Measurements from ENCODE around the gene TATDN2. TPM values are rescaled to one million over a fixed set of nuclear protein-coding genes. Genes with fewer than 3 reads are reported as not detected.
A peak's percentile ranks its signal among the peaks of the same experiment; 100 is the strongest.
"Not testable (repeated sequence)": the region's sequence is repeated elsewhere in the genome, so short reads cannot be mapped to it uniquely, and the experiment has no call there.

TATDN2 gene
- total RNA-seq, 1 donor from 2014 or later, result 31.8 TPM

DNA sequence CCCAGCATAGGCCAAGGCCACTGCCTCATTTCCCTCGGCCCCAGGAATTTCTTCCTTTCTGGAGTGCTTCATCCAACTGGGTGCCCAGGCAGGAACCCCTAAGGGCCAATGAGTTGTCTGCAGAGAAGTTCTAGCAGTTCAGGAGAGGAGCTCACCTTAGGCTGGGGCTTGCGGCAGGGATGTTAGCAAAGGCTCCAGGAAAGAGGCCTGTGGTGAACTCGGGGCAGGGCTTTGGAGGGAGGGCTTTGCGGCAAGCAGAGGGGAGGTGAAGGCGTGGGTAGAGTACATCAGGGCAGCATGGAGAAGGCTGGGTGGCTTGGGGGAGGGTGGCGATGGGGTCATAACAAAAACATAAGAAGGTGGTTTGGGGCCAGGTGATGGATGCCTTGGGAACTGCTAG is 43.4 kb downstream of the TATDN2 start:
- Mint-ChIP-seq H3K27me3 (ENCODE audit: low read depth) (no peaks in the 10 kb centered on the region), H3K9me3 (ENCODE audit: low read depth) (no peaks in the 10 kb centered on the region), H3K27ac (ENCODE audit: unreplicated experiment) (no peak overlapping the region), H3K4me3 (ENCODE audit: unreplicated experiment) (no peak overlapping the region), H3K36me3 (ENCODE audit: low read depth) (peaks cover 9% of the 10 kb centered on the region), H3K4me1 (ENCODE audit: low read depth) (peaks cover 24% of the 10 kb centered on the region)
- DNase-seq (ENCODE audit: low spot score), result no peak
- no peak for TF ChIP-seq CTCF (IDR thresholded peaks at IDR 0.05)

- Mint-ChIP-seq H3K4me1 (ENCODE audit: low read depth) (peaks cover 21% of the 10 kb centered on the region), H3K27ac (ENCODE audit: unreplicated experiment) (peak within 1 kb of the TSS; percentile 17), H3K9me3 (ENCODE audit: low read depth) (no peaks in the 10 kb centered on the region), H3K27me3 (ENCODE audit: low read depth) (no peaks in the 10 kb centered on the region), H3K36me3 (ENCODE audit: low read depth) (peaks cover 8% of the 10 kb centered on the region), H3K4me3 (ENCODE audit: unreplicated experiment) (no peak within 1 kb of the TSS)
- TF ChIP-seq CTCF (IDR thresholded peaks at IDR 0.05), result no peak
- DNase-seq (ENCODE audit: low spot score), result peak; percentile 37
These were observed 44.5 kb downstream of the TATDN2 start, which contains the start of gene GHRL for GRCh38 chr3:10292505-10293419. Gene GHRL (minus strand): TSS chr3:10292947. CDS start chr3:10290180, 2,767 bp downstream.

- DNase-seq (ENCODE audit: low spot score), result no peak
- peaks cover 21% of the 10 kb centered on the region for H3K4me1 Mint-ChIP-seq (ENCODE audit: low read depth)
- H3K9me3 Mint-ChIP-seq (ENCODE audit: low read depth), result no peaks in the 10 kb centered on the region
- H3K27me3 Mint-ChIP-seq (ENCODE audit: low read depth), result no peaks in the 10 kb centered on the region
- H3K27ac Mint-ChIP-seq (ENCODE audit: unreplicated experiment), result no peak overlapping the region
- H3K36me3 Mint-ChIP-seq (ENCODE audit: low read depth), result peaks cover 9% of the 10 kb centered on the region
- TF ChIP-seq CTCF (IDR thresholded peaks at IDR 0.05), result no peak
- H3K4me3 Mint-ChIP-seq (ENCODE audit: unreplicated experiment), result no peak overlapping the region
These were observed 45.8 kb downstream of the TATDN2 start for GRCh38 chr3:10294030-10294586.

DNA sequence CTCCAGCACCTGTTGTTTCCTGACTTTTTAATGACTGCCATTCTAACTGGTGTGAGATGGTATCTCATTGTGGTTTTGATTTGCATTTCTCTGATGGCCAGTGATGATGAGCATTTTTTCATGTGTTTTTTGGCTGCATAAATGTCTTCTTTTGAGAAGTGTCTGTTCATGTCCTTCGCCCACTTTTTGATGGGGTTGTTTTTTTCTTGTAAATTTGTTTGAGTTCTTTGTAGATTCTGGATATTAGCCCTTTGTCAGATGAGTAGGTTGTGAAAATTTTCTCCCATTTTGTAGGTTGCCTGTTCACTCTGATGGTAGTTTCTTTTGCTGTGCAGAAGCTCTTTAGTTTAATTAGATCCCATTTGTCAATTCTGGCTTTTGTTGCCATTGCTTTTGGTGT is 49.8 kb downstream of the TATDN2 start:
- peaks cover 11% of the 10 kb centered on the region for H3K4me1 Mint-ChIP-seq (ENCODE audit: low read depth)
- not testable (repeated sequence) for DNase-seq (ENCODE audit: low spot score); H3K27ac Mint-ChIP-seq (ENCODE audit: unreplicated experiment); H3K27me3 Mint-ChIP-seq (ENCODE audit: low read depth); H3K4me3 Mint-ChIP-seq (ENCODE audit: unreplicated experiment); H3K9me3 Mint-ChIP-seq (ENCODE audit: low read depth)
- peaks cover 23% of the 10 kb centered on the region for H3K36me3 Mint-ChIP-seq (ENCODE audit: low read depth)

GRCh38 chr3:10299175-10299574 is 50.9 kb downstream of the TATDN2 start:
- no peak overlapping the region for H3K4me3 Mint-ChIP-seq (ENCODE audit: unreplicated experiment)
- peak; percentile 44 for TF ChIP-seq CTCF (IDR thresholded peaks at IDR 0.05)
- DNase-seq (ENCODE audit: low spot score), result no peak

More at GRCh38 chr3:10299175-10299574, 50.9 kb downstream of the TATDN2 start:
- Mint-ChIP-seq H3K36me3 (ENCODE audit: low read depth) (peaks cover 32% of the 10 kb centered on the region), H3K27me3 (ENCODE audit: low read depth) (no peaks in the 10 kb centered on the region), H3K9me3 (ENCODE audit: low read depth) (no peaks in the 10 kb centered on the region), H3K27ac (ENCODE audit: unreplicated experiment) (no peak overlapping the region), H3K4me1 (ENCODE audit: low read depth) (peaks cover 10% of the 10 kb centered on the region)

Measured in chondrocyte (in vitro differentiated cells).